Measurements from ENCODE around the gene RIPPLY1.

DNA sequence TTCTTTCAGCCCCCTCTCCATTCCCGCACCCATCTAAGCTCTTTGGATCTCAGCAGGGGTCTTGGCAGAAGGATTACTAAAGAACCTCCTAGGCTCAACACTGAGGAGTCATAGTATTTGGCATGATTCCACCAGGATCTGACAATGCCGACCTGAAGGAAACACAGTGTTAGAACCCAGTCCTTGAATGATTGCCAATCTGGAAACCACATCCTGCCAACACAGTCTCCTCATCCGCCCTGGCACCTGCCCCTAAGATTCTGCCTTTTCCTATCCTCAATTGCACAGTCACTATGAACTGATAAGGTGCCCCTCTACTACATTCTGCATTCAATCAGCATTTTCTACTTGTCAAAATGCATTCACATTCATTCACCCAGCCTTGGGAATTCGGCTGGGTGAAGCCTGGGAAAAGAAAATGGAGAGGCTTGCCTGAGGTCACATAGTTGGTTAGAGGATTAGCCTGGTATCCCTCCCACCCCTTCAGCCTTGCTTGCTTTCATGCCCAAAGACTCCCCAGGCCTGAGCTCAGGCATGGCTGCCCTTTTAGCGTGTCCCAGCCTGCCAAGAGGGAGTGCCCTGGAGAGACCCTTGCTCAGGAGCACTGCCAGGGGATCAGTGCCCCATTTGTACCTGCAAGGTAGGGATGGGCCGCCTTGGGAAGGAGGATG lies 14.8 kb upstream of the RIPPLY1 start:
- TF ChIP-seq, protein P1, sequence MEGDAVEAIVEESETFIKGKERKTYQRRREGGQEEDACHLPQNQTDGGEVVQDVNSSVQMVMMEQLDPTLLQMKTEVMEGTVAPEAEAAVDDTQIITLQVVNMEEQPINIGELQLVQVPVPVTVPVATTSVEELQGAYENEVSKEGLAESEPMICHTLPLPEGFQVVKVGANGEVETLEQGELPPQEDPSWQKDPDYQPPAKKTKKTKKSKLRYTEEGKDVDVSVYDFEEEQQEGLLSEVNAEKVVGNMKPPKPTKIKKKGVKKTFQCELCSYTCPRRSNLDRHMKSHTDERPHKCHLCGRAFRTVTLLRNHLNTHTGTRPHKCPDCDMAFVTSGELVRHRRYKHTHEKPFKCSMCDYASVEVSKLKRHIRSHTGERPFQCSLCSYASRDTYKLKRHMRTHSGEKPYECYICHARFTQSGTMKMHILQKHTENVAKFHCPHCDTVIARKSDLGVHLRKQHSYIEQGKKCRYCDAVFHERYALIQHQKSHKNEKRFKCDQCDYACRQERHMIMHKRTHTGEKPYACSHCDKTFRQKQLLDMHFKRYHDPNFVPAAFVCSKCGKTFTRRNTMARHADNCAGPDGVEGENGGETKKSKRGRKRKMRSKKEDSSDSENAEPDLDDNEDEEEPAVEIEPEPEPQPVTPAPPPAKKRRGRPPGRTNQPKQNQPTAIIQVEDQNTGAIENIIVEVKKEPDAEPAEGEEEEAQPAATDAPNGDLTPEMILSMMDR (conservative IDR thresholded peaks at IDR 0.05), result no peak
- no peak for TF ChIP-seq ZFX (IDR thresholded peaks at IDR 0.05)
